ENCODE results near the gene ILDR1.

Gene ILDR1

DNA sequence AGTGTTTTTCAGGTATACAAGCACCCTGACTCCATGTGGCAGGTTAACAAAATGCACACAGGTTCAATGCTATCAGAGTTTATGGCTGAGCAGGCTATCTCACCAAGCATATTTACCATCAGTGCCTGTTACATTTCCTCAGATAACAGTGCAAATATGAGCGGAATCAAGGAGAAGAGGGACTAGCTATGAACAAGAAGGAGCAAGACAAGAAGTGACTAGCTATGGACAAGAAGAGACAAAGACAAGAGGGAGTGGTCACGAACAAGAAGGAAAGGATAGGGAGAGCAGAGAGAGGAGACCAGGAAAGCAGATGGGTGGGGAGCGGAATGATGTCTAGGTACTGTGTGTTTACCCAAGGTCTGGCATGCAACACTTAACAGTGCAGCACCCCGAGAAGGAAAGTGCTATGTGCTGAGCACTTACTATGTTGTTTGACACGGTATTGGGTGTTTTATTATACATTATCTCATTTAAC lies 8.6 kb downstream of the ILDR1 start:
- H3K27ac ChIP-seq (ENCODE audit: low read length) = no peak overlapping the region
- H3K4me3 ChIP-seq (ENCODE audit: low read length) = no peak overlapping the region
- no peaks in the 10 kb centered on the region for H3K27me3 ChIP-seq (ENCODE audit: control insufficient read depth, insufficient read depth, low read length)
- no peaks in the 10 kb centered on the region for H3K9me3 ChIP-seq (ENCODE audit: control insufficient read depth, low read depth, low read length)
- no peaks in the 10 kb centered on the region for H3K4me1 ChIP-seq (ENCODE audit: control insufficient read depth, low read depth, low read length)
- no peak overlapping the region for H3K9ac ChIP-seq (ENCODE audit: low read length)
- no peaks in the 10 kb centered on the region for H3K36me3 ChIP-seq (ENCODE audit: control insufficient read depth, low read depth, low read length)

DNA sequence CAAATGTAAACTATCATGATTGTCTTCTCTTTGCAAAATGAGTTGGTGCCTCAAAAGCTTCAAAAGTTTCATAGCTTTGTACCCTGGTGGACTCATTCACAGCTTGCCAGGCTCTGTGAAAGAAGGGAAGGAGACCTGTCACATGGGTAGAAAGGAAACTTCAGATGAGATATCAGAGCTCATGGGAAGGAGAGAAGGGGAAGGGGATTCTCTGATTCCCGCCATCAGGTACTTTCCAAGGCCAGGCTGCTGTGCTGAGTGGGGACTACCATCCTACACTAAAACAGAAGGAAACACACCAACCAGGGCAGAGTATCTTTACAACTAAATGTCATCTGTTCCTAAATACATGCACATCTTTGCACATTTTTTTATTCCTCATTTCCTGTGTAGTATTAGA lies 9.2 kb downstream of the ILDR1 start:
- H3K27me3 ChIP-seq (ENCODE audit: control insufficient read depth, insufficient read depth, low read length) = no peaks in the 10 kb centered on the region
- no peak overlapping the region for H3K27ac ChIP-seq (ENCODE audit: low read length)
- H3K4me3 ChIP-seq (ENCODE audit: low read length) = no peak overlapping the region
- H3K36me3 ChIP-seq (ENCODE audit: control insufficient read depth, low read depth, low read length) = no peaks in the 10 kb centered on the region
- no peaks in the 10 kb centered on the region for H3K4me1 ChIP-seq (ENCODE audit: control insufficient read depth, low read depth, low read length)
- no peaks in the 10 kb centered on the region for H3K9me3 ChIP-seq (ENCODE audit: control insufficient read depth, low read depth, low read length)
- no peak overlapping the region for H3K9ac ChIP-seq (ENCODE audit: low read length)

GRCh38 chr3:122011396-122011795 lies 10.7 kb downstream of the ILDR1 start:
- Histone ChIP-seq H3K9me3 (ENCODE audit: control insufficient read depth, low read depth, low read length) (no peaks in the 10 kb centered on the region), H3K4me1 (ENCODE audit: control insufficient read depth, low read depth, low read length) (no peaks in the 10 kb centered on the region), H3K4me3 (ENCODE audit: low read length) (no peak overlapping the region), H3K9ac (ENCODE audit: low read length) (no peak overlapping the region), H3K36me3 (ENCODE audit: control insufficient read depth, low read depth, low read length) (no peaks in the 10 kb centered on the region), H3K27me3 (ENCODE audit: control insufficient read depth, insufficient read depth, low read length) (no peaks in the 10 kb centered on the region), H3K27ac (ENCODE audit: low read length) (no peak overlapping the region)

DNA sequence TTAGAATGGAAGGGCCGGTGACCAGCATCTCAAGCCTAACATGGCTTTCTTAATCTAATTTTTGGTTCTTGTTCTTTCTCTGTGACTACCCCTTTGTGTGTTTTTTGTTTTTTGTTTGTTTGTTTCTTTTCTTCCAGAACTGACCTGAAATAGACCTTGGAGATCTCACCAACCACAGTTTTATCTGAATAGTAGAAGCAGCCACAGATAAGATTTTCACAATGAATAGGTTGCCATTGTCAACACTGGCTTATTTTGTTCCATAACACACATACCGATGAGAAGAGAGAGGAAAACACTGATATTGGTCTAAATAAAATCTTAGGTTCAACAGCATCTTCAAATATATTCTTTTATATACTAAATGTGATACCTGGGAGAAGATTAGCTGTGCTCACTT lies 11.5 kb downstream of the ILDR1 start:
- Histone ChIP-seq H3K9me3 (ENCODE audit: control insufficient read depth, low read depth, low read length) (no peaks in the 10 kb centered on the region), H3K27me3 (ENCODE audit: control insufficient read depth, insufficient read depth, low read length) (no peaks in the 10 kb centered on the region), H3K4me3 (ENCODE audit: low read length) (no peak overlapping the region), H3K4me1 (ENCODE audit: control insufficient read depth, low read depth, low read length) (peaks cover 1% of the 10 kb centered on the region), H3K9ac (ENCODE audit: low read length) (no peak overlapping the region), H3K36me3 (ENCODE audit: control insufficient read depth, low read depth, low read length) (no peaks in the 10 kb centered on the region), H3K27ac (ENCODE audit: low read length) (no peak overlapping the region)

DNA sequence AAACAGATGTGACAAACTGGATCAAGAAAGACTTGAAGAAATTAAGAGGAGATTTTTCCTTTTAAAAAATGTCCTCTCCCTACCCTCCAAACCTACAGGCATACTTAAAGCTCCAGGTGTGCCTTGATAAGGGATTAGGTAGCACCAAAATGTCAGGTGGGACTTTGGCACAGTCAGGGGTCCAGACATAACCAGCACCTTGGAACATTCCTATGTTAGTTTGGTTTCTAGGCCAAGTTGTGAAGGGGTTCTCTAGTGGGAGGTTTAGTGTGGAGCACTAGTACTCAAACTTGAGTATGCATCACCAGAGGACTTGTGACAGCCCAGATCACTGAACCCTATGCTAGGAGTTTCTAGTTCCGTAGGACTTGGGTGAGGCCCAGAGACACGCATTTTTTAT lies 13.9 kb downstream of the ILDR1 start:
- no peak overlapping the region for H3K9ac ChIP-seq (ENCODE audit: low read length)

GRCh38 chr3:122006267-122006666 lies 15.8 kb downstream of the ILDR1 start:
- H3K4me3 ChIP-seq (ENCODE audit: low read length) = no peak overlapping the region
- H3K27ac ChIP-seq (ENCODE audit: low read length) = no peak overlapping the region

More for the DNA sequence above, 13.9 kb downstream of the ILDR1 start:
- H3K27ac ChIP-seq (ENCODE audit: low read length) = no peak overlapping the region
- no peaks in the 10 kb centered on the region for H3K27me3 ChIP-seq (ENCODE audit: control insufficient read depth, insufficient read depth, low read length)
- H3K4me1 ChIP-seq (ENCODE audit: control insufficient read depth, low read depth, low read length) = peaks cover 12% of the 10 kb centered on the region
- no peaks in the 10 kb centered on the region for H3K9me3 ChIP-seq (ENCODE audit: control insufficient read depth, low read depth, low read length)
- no peaks in the 10 kb centered on the region for H3K36me3 ChIP-seq (ENCODE audit: control insufficient read depth, low read depth, low read length)
- no peak overlapping the region for H3K4me3 ChIP-seq (ENCODE audit: low read length)

DNA sequence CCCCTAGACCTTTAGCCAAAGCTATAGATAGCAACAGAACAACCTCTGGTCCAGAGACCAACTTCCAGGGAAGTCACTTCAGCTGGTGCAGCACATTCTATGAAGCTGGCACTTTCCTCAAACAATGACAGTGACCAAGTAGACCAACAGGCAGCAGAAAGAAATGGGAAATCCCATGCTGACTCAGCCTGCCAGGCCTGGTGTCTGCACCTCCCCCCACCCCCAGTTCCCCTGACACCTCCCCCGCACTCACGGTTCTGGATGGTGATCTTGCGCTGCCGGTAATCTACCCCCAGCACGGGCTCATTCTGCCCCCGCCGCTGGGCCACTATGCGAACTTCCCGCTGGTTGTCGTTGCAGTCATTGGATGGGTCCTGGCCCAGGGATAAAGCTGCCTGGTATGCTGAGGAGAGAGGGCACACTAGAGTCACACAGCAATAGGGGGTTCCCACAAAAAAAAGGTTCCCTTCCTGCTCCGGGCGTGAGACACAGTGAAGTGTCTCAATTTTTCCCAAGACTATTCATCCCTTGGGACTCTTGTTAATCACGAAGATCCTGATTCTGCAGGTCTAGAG lies 17.0 kb downstream of the ILDR1 start:
- Histone ChIP-seq H3K9me3 (ENCODE audit: control insufficient read depth, low read depth, low read length) (no peaks in the 10 kb centered on the region), H3K4me3 (ENCODE audit: low read length) (no peak overlapping the region), H3K36me3 (ENCODE audit: control insufficient read depth, low read depth, low read length) (no peaks in the 10 kb centered on the region), H3K27me3 (ENCODE audit: control insufficient read depth, insufficient read depth, low read length) (no peaks in the 10 kb centered on the region), H3K4me1 (ENCODE audit: control insufficient read depth, low read depth, low read length) (peaks cover 12% of the 10 kb centered on the region), H3K9ac (ENCODE audit: low read length) (no peak overlapping the region), H3K27ac (ENCODE audit: low read length) (no peak overlapping the region)

More at GRCh38 chr3:122006267-122006666, 15.8 kb downstream of the ILDR1 start:
- H3K4me1 ChIP-seq (ENCODE audit: control insufficient read depth, low read depth, low read length) = peaks cover 12% of the 10 kb centered on the region
- no peak overlapping the region for H3K9ac ChIP-seq (ENCODE audit: low read length)
- H3K9me3 ChIP-seq (ENCODE audit: control insufficient read depth, low read depth, low read length) = no peaks in the 10 kb centered on the region
- H3K27me3 ChIP-seq (ENCODE audit: control insufficient read depth, insufficient read depth, low read length) = no peaks in the 10 kb centered on the region
- H3K36me3 ChIP-seq (ENCODE audit: control insufficient read depth, low read depth, low read length) = no peaks in the 10 kb centered on the region

DNA sequence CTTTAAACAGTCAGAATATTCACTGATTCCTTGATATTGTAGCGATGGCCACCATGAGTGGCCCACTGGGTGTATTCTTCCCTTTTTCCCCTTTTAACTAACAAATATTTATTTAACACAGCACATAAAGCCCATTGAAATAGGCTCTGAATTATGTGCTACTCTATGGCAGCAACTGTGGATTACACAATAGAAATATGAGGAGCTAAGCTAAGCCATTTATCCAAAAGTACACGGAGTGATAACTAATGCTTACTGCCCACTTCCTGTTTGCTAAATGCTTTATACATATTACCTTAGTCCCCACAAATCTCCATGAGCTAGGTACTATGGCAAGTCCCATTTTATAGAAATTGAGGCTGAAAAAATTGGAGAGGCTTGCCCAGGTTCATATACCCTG lies 17.9 kb downstream of the ILDR1 start:
- Histone ChIP-seq H3K4me3 (ENCODE audit: low read length) (no peak overlapping the region), H3K4me1 (ENCODE audit: control insufficient read depth, low read depth, low read length) (peaks cover 12% of the 10 kb centered on the region), H3K36me3 (ENCODE audit: control insufficient read depth, low read depth, low read length) (no peaks in the 10 kb centered on the region), H3K27me3 (ENCODE audit: control insufficient read depth, insufficient read depth, low read length) (no peaks in the 10 kb centered on the region), H3K27ac (ENCODE audit: low read length) (no peak overlapping the region), H3K9me3 (ENCODE audit: control insufficient read depth, low read depth, low read length) (no peaks in the 10 kb centered on the region), H3K9ac (ENCODE audit: low read length) (no peak overlapping the region)

- Histone ChIP-seq H3K27ac (ENCODE audit: low read length) (no peak overlapping the region), H3K4me1 (ENCODE audit: control insufficient read depth, low read depth, low read length) (peaks cover 12% of the 10 kb centered on the region), H3K36me3 (ENCODE audit: control insufficient read depth, low read depth, low read length) (no peaks in the 10 kb centered on the region), H3K27me3 (ENCODE audit: control insufficient read depth, insufficient read depth, low read length) (no peaks in the 10 kb centered on the region), H3K4me3 (ENCODE audit: low read length) (no peak overlapping the region), H3K9me3 (ENCODE audit: control insufficient read depth, low read depth, low read length) (no peaks in the 10 kb centered on the region), H3K9ac (ENCODE audit: low read length) (no peak overlapping the region)
Measured at GRCh38 chr3:122003606-122004005, 18.4 kb downstream of the ILDR1 start.

GRCh38 chr3:122003112-122003511 lies 18.9 kb downstream of the ILDR1 start:
- Histone ChIP-seq H3K27me3 (ENCODE audit: control insufficient read depth, insufficient read depth, low read length) (no peaks in the 10 kb centered on the region), H3K9ac (ENCODE audit: low read length) (no peak overlapping the region), H3K36me3 (ENCODE audit: control insufficient read depth, low read depth, low read length) (no peaks in the 10 kb centered on the region), H3K27ac (ENCODE audit: low read length) (no peak overlapping the region), H3K4me1 (ENCODE audit: control insufficient read depth, low read depth, low read length) (peaks cover 12% of the 10 kb centered on the region), H3K9me3 (ENCODE audit: control insufficient read depth, low read depth, low read length) (no peaks in the 10 kb centered on the region), H3K4me3 (ENCODE audit: low read length) (no peak overlapping the region)

- H3K4me1 ChIP-seq (ENCODE audit: control insufficient read depth, low read depth, low read length) = peaks cover 12% of the 10 kb centered on the region
- no peak overlapping the region for H3K4me3 ChIP-seq (ENCODE audit: low read length)
- no peak overlapping the region for H3K9ac ChIP-seq (ENCODE audit: low read length)
- no peak overlapping the region for H3K27ac ChIP-seq (ENCODE audit: low read length)
- H3K36me3 ChIP-seq (ENCODE audit: control insufficient read depth, low read depth, low read length) = no peaks in the 10 kb centered on the region
- no peaks in the 10 kb centered on the region for H3K9me3 ChIP-seq (ENCODE audit: control insufficient read depth, low read depth, low read length)
- no peaks in the 10 kb centered on the region for H3K27me3 ChIP-seq (ENCODE audit: control insufficient read depth, insufficient read depth, low read length)
Measured at GRCh38 chr3:122002611-122003010, 19.4 kb downstream of the ILDR1 start.

- Histone ChIP-seq H3K27me3 (ENCODE audit: control insufficient read depth, insufficient read depth, low read length) (no peaks in the 10 kb centered on the region), H3K36me3 (ENCODE audit: control insufficient read depth, low read depth, low read length) (no peaks in the 10 kb centered on the region), H3K9me3 (ENCODE audit: control insufficient read depth, low read depth, low read length) (no peaks in the 10 kb centered on the region), H3K4me1 (ENCODE audit: control insufficient read depth, low read depth, low read length) (peaks cover 12% of the 10 kb centered on the region), H3K4me3 (ENCODE audit: low read length) (no peak overlapping the region), H3K27ac (ENCODE audit: low read length) (no peak overlapping the region), H3K9ac (ENCODE audit: low read length) (no peak overlapping the region)
Measured at GRCh38 chr3:122001892-122002291, 20.2 kb downstream of the ILDR1 start.

Data from iPS-18a (cell line).